DMS 273 treated with DMSO at 0.1 percent for 48 hours (cell line): Measurements from ENCODE around the gene TNFRSF9.
"Not testable (repeated sequence)": the region's sequence is repeated elsewhere in the genome, so short reads cannot be mapped to it uniquely, and the experiment has no call there.

Experiments used
- DNase-seq: peaks from one replicate; lab custom pipeline; 2025; lab: John Stamatoyannopoulos, UW

Gene TNFRSF9

DNA sequence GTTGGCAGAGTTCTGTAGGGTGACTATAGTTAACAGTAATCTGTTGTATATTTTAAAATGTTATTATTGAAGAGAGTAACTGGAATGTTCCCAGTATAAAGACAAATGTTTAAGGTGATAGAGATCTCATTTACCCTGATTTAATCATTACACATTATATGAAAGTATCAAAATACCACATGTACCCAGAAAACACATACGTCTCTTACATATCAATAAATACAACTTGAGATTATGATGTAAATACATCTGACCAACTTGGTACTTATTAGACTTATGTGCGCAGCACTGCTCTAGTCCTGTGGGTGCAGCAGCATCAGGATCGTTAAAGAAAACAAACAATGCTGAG, 20.2 kb upstream of the TNFRSF9 start:
- DNase-seq = no peak

GRCh38 chr1:7960165-7960564, 19.5 kb upstream of the TNFRSF9 start:
- no peak for DNase-seq

GRCh38 chr1:7956218-7957032, 15.8 kb upstream of the TNFRSF9 start:
- no peak for DNase-seq

- DNase-seq = no peak
Observed at GRCh38 chr1:7954683-7955082, 14.0 kb upstream of the TNFRSF9 start.

DNA sequence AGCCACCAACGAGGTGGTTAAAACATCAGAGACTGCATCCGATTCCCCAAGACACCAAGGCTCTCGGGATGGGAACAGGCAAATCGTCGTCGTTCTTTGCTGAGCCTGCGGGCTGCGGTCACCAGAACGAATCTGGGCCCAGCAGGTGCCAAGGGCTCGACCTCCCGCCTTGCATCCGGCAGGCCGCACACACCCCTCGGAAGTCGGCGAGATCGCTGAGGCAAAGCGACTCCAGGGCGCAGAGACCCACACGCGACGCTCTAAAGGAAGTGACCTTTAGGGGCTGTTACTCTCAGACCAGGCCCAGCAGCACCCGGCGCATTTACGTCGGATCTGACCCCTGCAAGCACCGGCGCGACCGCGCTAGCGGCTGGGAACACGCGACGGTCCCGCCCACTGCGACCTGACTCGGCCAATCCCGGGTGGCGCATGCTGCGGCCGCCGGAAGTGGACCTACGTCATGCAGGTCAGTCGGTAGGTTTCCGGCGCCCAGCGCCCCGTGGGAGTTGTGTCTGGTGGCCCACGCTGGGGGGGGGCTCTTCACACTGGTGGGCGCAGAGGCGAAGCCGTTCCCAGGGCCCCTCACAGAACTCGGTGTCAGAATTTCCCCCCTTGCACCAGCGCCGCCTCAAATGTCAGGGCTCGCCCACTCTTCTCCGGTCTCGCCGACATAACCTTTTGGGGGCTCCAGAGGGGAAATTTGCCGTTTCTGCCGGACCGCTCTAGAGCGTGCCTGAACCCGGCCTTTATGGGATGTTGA, 13.4 kb upstream of the TNFRSF9 start:
- peak; percentile 44 for DNase-seq

DNA sequence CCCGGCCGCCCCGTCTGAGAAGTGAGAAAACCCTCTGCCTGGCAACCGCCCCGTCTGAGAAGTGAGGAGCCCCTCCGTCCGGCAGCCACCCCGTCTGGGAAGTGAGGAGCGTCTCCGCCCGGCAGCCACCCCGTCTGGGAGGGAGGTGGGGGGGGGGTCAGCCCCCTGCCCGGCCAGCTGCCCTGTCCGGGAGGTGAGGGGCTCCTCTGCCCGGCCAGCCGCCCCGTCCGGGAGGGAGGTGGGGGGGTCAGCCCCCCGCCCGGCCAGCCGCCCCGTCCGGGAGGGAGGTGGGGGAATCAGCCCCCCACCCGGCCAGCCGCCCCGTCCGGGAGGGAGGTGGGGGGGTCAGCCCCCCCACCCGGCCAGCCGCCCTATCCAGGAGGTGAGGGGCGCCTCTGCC, 12.2 kb upstream of the TNFRSF9 start:
- not testable (repeated sequence) for DNase-seq

- no peak for DNase-seq
Observed at GRCh38 chr1:7948960-7949359, 8.3 kb upstream of the TNFRSF9 start.

- DNase-seq = no peak
Observed at GRCh38 chr1:7943251-7943650, 2.6 kb upstream of the TNFRSF9 start.

GRCh38 chr1:7942214-7942921, 1.7 kb upstream of the TNFRSF9 start:
- DNase-seq = peak; percentile 10

GRCh38 chr1:7941437-7941793, 776 bp upstream of the TNFRSF9 start:
- no peak for DNase-seq

DNA sequence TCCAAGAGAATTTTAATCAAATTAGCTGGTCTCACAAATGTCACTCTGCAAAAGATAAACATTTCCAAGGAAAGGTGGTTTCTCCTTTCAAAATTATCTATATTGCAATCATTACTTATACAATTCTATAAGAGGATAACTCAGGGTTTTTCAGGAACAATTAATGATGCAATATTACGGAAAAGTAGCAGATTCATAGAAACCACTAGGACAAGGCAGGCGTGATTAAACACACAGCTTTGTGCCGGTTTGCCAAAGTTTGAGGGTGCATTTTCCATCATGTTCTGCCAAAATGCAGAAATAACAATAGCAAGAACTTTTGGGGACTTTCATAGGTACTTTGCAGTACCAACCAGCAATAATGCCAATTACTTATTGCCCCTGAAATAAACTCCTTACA, 605 bp downstream of the TNFRSF9 start:
- no peak for DNase-seq

GRCh38 chr1:7938070-7938469, 2.6 kb downstream of the TNFRSF9 start:
- DNase-seq = no peak

DNA sequence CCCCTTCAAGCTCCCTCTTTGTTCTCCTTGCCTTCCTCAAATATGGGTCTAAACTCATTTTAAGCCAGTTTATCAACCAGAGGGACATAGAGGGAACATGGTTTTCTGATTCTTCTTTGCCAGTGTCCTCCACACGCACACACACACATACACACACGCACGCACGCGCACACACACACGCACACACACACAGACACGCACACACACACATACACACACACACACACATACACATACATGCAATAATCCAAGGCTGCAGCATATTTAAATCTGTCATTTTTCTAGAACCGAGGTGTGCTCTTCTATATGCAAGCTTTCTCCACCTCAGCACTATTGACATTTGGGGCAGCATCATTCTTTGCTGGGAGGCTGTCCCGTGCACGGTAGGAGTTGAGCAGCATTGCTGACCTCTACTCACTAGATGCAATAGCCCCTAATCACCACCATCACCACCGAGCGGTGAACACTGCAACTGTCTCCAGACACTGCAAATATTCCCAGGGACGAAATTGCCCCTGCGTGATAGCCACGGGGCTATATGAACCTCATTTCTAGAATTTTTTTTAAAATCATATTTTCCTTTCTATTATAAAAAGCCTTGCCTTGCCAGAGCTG, 8.0 kb downstream of the TNFRSF9 start:
- no peak for DNase-seq

GRCh38 chr1:7931446-7931812, 9.2 kb downstream of the TNFRSF9 start:
- no peak for DNase-seq

GRCh38 chr1:7930645-7931445, 9.8 kb downstream of the TNFRSF9 start:
- no peak for DNase-seq

DNA sequence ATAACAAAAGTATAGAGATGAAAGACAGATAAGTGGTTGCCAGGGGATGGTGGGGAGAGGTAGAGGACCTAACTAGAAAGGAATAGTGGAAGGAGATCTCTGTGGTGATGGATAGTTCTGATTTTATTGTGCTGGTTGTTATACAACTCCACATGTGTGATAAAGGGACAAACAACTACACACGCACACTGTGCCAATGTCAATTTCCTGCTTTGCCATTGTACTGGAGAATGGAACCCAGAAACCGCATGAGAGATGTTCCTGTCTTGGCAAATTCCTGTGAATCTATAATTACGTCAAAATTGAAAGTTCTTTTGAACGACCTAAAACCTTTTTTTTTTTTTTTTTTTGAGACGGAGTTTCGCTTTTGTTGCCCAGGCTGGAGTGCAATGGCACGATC, 11.0 kb downstream of the TNFRSF9 start:
- no peak for DNase-seq

DNA sequence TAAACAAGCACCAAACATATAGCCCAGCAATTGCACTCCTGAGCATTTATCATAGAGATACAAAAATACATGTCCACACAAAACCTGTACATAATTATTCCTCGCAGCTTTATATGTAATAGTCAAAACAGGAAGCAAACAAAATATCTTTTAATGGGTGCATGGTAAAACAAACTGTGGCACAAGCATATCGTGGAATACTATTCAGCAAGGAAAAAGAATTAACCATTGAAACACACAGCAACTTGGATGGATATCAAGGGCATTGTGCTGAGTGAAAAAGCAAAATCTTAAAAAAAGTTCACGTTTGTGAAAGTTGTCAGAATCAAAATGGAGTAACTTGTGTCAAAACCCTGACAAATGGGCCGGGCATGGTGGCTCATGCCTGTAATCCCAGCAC, 12.4 kb downstream of the TNFRSF9 start:
- DNase-seq = no peak

DNA sequence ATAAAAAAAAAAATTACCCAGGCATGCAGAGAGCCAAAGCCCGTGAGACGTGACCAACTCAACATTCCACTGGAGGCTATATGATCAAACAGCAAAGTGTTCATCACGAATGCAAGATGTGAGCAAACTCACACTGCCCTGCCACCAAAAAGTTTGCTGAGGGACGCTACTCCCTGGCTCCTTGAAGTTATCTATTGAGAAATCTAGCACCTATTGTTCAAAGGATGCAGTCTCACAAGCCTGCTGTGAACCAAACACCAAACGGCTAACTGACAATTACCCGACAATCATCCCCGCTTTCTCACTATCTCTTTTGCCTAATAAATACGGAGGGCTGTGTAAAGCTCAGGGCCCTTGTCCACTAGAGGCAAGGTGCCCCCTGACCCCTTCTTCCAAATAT, 13.6 kb downstream of the TNFRSF9 start:
- not testable (repeated sequence) for DNase-seq

- no peak for DNase-seq
Observed at GRCh38 chr1:7922301-7922700, 18.3 kb downstream of the TNFRSF9 start.

DNA sequence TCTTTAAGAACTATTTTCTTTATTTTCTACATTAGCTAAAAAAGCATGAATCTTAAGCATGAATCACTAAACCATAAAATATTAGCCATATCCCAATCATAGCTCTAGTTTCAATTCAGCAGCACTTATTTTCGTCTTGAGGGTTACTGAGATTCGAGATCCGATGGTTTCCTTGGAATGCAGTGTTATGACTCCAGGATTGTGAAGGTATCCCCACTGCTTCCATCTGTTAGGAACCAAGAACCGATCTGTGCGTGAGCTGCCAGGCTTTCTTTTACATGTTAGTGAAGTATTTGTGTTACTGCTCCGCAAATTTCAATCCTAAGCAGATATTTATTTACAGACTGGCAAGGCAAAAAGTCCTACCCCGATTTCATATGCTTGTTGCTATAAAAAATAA, 18.8 kb downstream of the TNFRSF9 start:
- no peak for DNase-seq

DNA sequence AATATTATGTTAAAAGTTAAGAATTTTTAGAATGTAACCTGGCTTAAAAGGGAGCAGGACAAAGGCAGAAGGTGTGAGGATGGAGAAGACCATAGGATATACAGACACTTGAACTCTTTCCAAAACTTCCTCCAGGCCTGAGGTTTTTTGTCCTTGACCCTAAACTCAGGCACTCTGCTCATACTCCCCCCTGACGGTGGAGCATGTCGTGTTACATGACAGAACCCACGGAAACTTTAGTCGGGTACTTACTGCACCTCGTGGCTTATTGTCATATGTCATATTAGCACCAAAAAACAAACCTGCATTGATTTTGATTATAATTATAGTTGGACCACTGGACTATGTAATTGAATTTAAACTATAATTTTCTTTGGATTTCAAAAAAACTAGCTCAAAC, 20.8 kb downstream of the TNFRSF9 start:
- DNase-seq = no peak

- DNase-seq = not testable (repeated sequence)
Observed at GRCh38 chr1:7917971-7918370, 22.7 kb downstream of the TNFRSF9 start.
